HT-29 (cell line): ENCODE data around the gene IQSEC3. TPM values are rescaled to one million over a fixed set of nuclear protein-coding genes. Genes with fewer than 3 reads are reported as not detected.

Experiments used
- DNase-seq: peaks from one replicate; pipeline ENCODE4 v3.0.0-alpha.2; 2015; ENCODE audit warnings: low spot score
- total RNA-seq: library from RNA; depleted of rRNA; stranded (reverse); fragments of >200 nt; shearing (Covaris generic); gene quantifications from 2 replicates; pipeline ENCODE4 v1.2.3, GENCODE V29; 2014

IQSEC3 gene
- total RNA-seq, 1 experiment from 2014 or later, result not detected

DNA sequence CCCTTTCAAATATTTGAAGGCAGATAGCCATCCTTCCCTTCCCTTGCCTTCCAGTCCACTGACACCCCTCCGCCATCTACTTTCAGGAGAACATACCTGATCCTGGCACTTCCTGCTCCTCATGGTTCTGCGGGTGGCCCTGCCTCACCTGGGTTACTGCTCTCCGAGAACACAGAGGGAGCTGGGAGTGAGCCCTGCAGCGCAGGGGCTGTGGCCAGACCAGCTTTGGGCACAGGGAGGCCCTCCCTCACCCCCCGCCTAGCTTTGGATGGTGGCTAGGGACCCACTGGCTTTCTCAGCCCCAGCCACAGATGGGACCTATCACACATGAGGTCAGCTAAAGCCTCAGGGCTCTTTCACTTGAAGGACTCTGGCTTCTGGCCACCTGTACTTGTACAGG lies 12.4 kb downstream of the IQSEC3 start:
- DNase-seq, result no peak

DNA sequence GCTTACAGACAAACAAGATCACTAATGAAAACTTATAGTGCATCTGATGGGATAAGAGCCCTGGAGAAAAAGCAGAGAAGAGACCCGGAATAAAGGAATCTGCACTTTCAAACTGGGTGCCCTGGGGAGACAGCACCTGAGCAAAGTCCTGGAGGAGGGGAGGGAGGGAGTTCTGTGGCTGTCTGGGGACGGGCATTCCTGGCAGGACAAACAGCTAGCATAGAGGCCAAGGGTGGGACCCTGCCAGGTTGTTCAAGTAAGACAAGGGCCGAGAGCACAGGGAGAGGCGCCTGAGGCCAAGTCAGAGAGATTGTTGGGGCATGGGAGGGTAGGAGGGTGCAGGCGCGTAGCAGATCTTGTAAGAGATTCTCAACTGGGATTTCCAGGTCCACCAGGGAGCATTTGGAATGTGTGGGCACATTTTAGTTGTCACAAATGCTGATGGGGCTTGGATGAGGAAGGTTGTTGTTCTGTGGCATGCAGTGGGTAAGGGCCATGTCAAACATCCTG lies 14.2 kb downstream of the IQSEC3 start:
- DNase-seq, result no peak

DNA sequence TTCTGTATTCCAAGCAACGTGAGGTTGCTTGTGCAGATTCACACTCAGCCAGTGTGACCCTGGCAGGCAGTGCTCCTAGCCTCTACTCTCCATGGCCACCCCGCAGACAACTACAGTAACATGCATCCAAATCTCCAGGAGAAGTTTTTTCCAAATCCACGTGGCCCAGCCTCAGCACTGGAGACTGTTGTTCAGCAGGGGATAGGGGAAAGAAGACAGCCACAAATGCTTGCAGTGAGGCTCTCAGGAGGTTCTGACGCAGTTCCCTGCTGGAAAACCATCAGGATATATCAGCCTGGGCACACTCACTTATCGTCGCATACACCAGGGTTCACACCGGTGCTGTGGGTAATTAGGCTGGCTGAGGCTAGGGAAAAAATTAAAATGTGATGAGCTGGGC lies 16.2 kb downstream of the IQSEC3 start:
- no peak for DNase-seq

DNA sequence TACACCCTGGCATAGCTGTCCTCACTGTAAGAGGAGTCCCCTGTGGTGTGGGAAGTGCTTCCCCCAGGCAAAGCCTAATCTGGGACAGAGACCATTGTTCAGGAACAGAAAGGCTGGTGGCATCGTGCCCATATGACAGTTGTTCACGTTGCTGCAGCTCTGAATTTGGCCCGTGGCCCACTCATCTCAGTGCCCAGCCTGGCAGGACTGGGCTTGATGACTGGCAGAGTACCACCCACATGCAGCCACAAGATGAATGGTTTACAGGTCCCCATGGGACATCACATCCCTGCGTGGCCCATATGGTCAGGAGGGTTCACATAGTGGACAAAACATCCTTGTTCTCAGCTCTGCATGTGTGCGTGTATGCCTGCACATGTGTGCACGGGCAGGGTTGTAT lies 17.5 kb downstream of the IQSEC3 start:
- no peak for DNase-seq

DNA sequence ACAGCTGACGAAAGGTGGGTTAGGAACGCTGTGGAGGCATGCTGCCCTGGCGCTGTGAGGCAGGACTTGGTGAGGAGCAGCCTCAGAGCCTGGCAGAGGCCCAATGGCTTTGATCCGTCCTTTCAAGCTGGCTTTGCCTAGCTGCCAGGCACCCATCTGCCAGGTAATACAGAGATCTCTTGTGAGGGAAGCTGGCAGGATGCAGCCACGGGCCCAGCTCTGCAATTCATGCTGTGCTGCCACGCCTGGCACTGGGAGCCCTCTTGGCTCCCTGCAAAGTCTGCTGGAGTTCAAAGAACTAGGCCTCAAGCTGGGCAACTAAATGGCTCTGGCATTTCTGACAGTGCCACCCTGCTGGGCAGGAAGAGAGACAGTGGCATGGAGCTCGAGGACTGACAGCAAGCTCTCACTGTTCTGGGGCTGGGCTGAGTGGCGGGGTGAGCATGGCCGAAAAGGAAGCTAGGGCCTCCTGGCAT lies 18.7 kb downstream of the IQSEC3 start:
- no peak for DNase-seq

DNA sequence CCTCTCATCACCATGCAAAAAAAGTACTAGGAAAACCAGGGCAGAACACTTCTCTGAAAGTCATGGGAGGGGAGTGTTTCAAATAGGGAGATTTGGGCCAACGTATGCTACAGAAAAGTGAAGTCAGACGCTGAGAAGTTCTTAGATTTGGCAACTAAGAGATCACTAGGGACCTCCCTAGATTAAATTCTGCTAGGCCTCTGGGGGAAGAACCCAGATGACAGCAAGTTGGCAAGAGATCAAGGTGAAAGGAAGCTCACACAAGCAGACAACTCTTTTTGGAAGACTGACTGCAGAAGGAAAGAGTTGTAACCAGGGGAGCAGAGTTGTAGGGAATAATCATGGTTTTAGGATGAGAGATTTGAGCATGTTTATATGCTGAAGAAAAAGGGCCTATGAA lies 20.7 kb downstream of the IQSEC3 start:
- DNase-seq, result no peak

DNA sequence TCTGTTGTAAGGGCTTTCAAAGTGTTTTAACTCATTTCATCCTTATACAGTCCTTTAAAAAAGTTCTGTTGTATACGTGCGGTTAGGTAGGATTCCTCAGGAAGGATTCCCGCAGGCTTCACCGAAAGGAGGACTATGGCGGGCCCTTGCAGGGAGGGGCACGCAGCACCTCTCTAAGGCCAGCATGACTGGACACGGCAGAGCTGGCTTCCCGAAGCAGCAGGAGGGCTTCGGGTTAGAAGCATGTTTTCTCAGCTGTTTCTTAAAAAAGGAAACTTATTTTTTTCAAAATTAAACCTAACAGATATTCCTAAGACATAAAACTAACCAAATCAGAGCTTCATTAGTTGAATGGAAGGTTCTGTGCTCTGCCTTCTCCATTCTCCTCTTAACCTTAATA lies 21.3 kb downstream of the IQSEC3 start:
- no peak for DNase-seq

DNA sequence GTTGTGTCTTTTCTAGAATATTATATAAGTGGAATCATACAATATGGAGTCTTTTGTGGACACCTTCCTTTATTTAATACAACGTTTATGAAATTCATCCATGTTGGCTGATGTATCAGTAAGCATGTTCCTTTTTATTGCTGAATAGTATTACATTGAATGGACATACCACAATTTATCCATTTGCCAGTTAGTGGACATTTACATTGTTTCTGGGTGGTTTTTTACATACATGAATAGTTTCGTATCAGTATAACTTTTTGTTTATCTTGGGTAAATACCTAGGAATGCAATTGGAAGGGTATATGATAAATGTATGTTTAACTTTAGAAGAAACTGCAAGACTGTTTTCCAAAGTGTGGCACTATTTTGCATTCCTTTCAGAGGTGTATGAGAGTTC lies 23.1 kb downstream of the IQSEC3 start:
- DNase-seq, result no peak

DNA sequence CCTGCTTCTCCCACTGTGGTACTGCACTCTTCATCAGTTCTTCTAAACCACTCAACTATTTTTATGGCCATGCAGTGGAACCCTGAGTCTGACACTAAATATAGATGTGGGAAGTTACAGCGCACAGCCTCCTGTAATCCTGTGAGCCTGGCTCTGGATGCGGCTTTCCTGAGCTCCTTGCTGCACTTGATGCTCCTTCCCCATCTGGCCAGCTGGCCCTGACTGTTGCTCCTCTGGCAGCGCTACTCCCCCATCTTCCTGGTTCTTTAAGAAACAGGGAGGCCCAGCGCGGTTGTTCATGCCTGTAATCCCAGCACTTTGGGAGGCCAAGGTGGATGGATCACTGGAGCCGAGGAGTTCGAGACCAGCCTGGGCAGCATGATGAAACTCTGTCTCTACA lies 24.6 kb downstream of the IQSEC3 start:
- DNase-seq, result no peak

DNA sequence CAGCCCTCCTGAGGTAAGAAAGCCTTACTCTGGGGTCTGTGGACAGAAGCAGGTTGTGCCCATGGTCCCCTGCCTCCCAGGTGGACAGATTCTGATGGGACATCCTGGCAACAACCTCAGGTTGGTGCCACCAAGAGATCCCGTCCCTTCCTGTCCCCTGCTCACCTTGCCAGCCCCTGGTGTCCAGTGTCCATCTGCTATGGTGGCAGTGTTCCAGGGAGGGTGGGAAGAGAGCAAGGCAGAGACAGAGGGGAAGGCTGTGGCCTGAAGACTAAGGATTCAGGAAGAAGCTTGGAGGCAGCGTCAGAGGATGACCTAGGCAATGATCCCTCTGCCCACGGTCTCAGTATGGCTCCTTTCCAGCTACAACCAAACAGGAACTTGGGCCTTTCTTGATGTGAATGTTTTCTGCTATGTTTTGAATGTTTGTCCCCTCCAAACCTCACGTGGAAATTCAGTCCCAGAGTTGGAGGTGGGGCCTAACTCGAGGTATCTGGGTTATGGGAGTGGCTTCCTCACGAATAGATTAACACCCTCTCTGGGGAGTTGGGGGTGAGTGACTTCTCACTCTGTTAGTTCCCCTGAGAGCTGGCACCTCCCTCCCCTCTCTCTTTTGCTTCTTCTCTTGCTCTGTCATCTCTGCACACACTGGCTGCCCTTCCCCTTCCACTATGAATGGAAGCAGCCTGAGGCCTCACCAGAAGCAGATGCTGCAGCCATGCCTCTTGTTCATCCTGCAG lies 26.9 kb downstream of the IQSEC3 start:
- no peak for DNase-seq

DNA sequence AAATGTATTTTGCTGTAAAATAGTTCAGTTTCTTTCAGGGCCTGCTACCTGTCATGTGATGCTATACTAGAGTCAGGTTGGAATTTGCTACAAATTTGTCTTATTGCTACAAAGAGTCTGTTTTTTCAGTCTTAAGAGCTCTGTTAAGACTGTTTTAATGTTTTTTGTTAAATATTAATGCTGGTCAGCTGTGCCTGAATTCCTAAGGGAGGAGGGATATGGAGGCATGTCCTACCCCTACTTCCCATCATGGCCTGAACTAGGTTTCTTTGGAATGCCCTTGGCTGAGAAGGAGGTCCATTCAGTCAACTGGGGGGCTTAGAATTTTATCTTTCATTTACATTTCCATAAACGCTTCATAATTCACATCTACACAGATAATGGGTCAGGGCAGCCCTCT lies 30.0 kb downstream of the IQSEC3 start:
- DNase-seq, result no peak

DNA sequence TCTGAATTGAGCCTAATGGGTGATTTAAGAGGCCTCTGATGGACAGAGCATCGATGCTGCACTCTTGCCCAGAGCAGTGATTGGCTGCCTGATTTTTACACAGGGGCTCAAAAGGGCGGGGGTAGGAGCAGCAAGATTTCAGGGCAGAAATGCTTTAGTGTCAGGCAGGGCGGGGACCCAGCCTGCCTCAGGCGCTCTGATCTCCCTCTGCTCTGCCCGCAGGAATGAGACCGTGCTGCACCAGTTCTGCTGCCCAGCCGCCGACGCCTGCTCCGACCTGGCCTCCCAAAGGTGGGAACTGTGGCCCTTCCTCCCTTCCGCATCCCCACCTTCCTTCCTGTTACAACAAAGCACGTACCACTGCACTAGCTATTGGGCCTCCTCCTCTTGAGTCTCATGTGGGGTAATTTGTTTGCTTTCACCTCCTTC lies 32.4 kb downstream of the IQSEC3 start:
- no peak for DNase-seq

DNA sequence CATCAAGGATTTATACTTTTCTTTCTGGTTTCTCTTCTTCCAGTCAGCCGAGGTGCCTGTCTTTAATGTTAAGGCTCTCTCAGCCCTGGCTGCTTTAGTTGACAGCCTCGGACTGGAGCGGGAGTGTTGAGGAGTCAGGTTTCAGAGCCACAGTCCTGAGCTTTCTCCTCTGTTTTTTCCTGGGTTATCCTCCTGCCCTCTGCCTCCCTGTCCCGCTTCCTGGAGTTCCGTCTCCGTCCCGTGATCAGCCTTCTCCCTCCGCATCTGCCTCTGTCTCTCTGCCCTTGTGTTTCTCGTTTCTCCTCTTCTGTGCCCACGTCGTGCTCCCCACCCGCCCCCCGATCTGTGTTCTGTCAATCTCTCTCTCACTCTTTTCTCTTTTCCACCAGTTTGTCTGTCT lies 33.0 kb downstream of the IQSEC3 start:
- DNase-seq, result no peak

DNA sequence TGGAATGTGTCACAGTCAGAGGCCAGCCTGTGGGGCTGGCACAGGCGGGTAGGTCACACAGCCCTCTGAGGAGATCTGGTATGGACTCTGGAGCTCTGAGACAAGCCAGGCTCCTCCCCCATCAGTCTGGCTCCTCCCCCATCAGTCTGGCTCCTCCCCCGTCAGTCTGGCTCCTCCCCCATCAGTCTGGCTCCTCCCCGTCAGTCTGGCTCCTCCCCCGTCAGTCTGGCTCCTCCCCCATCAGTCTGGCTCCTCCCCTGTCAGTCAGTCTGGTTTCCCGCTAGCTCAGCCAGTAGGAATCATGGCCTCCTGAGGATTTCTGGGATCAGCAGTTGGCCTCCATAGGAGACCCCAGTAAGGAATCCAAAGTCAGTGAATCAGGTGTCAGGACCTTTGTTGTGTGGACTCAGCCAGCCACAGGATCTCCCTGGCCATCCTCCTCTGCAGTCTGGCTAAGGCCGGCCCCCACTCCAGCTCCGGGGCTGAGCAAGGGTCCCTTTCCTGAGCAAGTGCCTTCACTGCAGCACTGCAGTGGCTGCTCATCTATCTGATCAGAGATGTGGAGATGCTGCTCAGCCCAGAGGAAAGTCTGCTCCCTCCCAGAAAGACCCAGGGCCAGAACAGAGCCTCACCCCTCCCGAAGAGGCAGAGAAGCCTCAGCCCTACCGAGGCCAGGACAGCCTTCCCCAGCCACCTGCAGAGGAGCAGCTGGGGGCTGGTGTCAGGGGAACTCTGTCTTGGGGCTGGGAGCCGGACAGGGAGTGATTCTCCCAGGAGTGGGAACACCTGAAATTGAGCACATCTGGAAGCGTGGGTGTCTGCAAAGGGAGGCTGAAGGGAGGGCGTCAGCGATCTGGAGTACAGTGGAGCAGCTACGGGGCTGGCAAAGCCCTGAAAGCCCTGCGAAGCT lies 35.7 kb downstream of the IQSEC3 start:
- DNase-seq, result peak; percentile 22

DNA sequence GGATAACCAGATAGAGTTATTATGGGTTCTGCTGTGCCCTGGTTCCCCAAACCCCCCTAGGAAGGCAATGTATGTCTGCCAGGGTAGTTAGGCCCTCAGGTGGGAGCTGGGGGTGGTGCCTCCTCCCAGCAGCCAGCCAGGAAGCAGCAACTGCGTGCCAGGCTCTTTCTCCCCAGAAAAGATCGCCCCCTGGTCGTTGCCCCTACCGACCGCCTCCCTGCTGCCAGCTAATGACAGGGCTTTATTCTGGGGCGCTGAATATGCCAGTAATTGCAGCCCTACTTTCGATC lies 36.3 kb downstream of the IQSEC3 start:
- DNase-seq, result no peak

DNA sequence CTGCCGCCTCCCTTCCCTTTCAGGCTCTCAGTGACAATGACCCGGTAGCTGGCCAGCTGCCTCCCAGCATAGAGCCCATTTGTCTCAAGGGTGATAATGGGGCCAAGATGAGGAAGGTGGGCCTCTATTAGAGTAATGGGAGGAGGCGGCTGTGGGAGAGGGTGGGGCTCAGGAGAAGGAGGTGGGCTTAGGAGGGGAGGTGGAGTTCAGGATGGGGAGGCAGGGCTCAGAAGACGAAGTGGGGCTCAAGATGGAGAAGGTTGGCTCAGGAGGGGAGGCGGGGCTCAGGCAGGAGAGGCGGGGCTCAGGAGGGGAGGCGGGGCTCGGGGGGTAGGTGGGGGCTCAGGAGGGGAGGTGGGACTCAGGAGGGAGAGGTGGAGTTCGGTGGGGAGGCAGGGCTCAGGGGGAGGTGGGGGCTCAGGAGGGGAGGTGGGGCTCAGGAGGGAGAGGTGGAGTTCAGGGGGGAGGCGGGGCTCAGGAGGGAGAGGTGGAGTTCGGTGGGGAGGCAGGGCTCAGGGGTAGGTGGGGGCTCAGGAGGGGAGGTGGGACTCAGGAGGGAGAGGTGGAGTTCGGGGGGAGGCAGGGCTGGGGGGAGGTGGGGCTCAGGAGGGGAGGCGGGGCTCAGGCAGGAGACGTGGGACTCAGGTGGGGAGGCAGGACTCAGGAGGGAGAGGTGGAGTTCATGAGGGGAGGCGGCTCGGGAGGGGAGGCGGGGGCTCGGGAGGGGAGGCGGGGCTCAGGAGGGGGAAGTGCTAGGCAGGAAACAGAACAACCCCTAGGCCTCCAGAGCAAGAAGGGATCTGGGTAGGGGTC lies 36.8 kb downstream of the IQSEC3 start:
- no peak for DNase-seq

DNA sequence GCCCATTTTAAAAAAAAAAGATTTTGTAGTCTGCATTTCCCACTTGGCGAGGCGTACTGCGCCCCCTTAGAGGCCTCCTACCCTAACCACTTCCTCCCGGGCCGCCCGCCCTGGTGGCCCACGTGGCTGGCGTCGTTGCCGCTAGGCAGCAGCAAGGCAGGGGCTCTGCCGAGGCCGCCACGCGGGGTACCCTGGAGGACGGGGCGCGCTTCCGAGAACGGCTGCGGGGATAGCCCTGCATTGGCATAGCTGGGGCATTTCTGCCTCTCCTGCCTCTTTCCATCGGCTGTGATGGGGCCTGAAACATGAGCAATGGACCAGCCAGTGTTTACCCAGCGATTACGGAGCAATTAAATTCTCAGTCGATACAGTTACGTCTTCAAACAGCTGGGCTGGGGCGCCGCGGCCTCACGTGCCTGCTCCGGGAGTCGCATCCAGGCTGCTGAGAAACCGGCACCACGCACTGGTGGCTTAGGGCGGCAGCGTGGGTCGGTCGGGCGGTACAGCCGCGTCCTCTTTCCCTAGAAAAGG lies 38.0 kb downstream of the IQSEC3 start:
- no peak for DNase-seq

DNA sequence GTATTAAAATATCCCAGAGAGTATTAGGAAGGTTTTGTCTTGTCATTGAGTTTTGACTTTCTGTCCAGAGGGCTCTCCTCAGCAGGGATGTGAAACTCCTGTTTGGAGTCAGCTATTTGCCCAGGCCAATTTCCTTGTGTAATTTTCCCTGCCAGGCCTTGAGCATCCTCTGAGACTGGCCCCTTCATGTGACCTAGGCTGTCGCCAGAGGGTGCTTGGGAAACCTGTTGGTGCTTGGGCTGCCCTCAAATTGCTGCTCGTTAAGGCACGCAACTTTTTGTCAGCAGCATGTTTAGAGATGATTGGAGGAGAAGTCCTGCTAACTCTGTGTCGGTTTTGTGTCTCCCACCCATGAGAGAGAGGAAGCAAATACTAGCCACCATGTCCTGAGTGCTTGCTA lies 39.1 kb downstream of the IQSEC3 start:
- DNase-seq, result no peak

DNA sequence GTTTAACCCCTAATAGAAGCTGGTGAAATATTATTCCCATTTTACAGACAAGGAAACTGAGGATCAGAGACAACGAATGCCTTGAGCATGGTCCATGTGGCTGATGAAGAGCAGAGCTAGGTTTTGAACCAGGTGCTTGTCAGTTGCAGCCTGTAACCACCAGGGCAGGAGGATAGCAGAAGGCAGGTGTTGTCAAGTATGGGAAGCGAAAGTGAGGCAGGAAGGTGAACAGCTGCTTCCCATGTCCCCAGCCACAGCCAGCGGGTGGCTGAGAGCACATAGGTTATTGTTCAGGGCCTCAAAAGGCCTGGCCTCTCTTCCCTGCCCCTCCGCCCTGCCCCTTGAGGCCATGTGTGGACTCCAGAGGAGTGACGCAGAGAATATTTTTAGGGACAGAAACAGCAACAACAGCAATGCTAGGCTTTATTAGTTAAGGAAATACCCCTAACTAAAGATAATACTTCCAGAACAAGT lies 39.6 kb downstream of the IQSEC3 start:
- peak; percentile 9 for DNase-seq

DNA sequence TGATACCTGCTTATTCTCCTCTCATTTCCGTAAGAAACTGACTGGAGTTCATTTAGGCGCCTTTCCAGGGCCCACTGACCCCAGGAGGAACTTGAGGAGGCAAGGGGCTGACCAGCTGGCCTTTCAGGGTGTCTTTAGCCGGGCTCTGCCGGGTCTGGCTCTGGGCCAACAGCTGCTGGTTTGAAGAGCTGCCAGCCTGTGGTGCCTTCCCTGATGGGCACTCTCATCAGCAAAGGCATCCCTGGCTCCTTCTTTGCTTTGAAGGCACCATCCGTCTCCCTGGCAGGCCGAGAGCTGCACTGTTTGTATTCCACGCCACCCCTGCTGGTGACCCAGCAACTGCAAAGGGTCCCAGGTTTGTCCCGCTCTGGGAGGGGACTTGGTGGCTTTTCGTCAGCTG lies 42.0 kb downstream of the IQSEC3 start:
- peak; percentile 38 for DNase-seq

DNA sequence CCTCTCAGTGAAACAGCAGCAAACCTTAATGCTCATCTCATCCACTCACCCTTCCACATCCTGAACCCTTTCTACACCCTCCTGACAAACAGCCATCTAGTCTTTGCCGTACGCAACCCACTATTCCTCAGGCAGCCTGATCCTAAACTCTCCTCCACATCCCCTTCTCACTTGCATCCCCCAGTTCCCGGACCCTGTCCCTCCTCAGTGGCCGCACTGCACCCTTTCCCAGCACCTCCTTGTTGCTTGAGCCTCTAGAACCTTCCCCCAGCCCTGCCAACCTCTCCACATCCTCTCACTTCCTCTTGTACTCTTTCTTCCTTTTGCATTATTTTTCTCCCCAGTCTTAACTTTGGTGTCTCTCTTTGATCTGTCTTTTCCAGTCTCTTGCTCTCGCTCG lies 42.9 kb downstream of the IQSEC3 start:
- DNase-seq, result no peak

DNA sequence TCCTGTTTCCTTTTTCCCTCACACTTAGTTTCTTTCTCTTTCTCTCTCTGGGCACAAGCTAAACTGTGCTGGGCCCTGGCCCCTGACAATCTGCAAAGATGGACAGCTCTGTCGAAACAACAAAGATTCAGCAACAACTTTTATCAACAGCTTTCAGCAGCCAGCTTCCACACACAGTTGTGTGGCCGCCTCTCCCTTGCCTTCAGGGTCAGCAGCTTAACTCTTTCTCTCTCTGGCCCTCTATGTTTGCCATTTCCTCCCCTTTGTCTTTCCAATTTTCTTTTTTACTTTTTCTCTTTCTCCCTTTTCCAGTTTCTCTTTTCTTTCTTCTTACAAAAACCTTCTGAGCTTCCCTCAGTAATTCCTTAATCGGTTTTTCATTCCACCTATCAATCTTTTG lies 43.3 kb downstream of the IQSEC3 start:
- DNase-seq, result no peak
